ENCODE results near the gene LMBRD2.

LMBRD2 gene

DNA sequence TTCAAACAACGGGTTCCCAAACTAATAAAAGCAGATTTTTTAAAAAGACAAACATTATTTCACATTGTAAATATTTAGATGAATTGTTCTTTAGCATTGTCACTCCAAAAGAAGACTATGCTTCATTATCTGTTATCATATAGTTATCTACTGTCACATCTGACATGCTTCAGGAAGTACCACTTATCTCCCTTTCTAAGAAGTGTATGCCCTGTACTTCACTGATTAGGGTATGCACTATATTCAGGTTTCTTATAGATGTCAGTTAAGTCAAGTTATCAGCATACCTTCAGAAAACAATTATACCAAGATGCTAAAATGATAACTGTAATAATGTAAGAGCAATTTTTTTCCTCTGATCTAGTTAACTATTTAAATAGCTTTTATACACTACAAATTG is 40.4 kb downstream of the LMBRD2 start:
- no peaks in the 10 kb centered on the region for H3K27me3 ChIP-seq (ENCODE audit: insufficient read depth, low read depth, severe bottlenecking)
- no peak overlapping the region for H3K27ac ChIP-seq
- peaks cover 15% of the 10 kb centered on the region for H3K36me3 ChIP-seq
- TF ChIP-seq, protein P1, sequence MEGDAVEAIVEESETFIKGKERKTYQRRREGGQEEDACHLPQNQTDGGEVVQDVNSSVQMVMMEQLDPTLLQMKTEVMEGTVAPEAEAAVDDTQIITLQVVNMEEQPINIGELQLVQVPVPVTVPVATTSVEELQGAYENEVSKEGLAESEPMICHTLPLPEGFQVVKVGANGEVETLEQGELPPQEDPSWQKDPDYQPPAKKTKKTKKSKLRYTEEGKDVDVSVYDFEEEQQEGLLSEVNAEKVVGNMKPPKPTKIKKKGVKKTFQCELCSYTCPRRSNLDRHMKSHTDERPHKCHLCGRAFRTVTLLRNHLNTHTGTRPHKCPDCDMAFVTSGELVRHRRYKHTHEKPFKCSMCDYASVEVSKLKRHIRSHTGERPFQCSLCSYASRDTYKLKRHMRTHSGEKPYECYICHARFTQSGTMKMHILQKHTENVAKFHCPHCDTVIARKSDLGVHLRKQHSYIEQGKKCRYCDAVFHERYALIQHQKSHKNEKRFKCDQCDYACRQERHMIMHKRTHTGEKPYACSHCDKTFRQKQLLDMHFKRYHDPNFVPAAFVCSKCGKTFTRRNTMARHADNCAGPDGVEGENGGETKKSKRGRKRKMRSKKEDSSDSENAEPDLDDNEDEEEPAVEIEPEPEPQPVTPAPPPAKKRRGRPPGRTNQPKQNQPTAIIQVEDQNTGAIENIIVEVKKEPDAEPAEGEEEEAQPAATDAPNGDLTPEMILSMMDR (IDR thresholded peaks at IDR 0.05; ENCODE audit: low read depth, low read length), result no peak
- H3K4me3 ChIP-seq (ENCODE audit: low read depth, low read length), result no peak overlapping the region
- DNase-seq, result no peak
- H3K9me3 ChIP-seq (ENCODE audit: severe bottlenecking), result no peaks in the 10 kb centered on the region

DNA sequence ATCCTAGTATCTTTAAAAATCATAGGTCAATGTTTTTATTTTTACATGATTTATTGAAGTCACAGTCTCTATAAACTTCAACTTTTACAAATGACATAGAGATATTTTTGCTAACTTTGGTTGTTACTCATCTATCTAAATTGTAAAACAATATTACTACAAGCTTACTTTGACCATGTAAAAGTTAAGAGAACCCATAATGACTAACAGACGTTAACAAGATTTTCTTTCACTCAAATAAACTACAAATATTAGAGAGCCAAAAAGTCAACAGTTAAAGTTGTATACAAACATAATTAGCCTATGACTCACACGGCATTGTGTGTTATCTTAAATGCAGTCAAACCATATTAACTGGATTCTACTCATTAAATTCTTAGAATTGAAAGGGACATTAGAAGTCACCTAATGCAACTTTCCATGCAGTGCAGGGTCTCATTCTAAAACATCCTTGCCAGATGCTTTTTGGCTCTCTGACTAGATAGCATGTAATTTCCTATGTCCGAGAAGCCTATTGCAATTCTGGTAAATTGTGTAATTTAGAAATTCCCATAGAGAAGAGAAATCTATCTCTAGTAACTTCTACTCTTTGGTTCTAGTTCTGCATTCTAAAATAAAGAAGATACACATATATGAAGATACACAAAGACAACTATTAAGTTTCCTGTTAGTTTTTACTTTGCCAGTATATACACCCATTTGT is 42.8 kb downstream of the LMBRD2 start:
- H3K36me3 ChIP-seq, result peaks cover 13% of the 10 kb centered on the region
- DNase-seq, result no peak
- TF ChIP-seq, protein P1 (IDR thresholded peaks at IDR 0.05; ENCODE audit: low read depth, low read length), result no peak
- H3K9me3 ChIP-seq (ENCODE audit: severe bottlenecking), result no peaks in the 10 kb centered on the region
- H3K27ac ChIP-seq, result no peak overlapping the region
- H3K4me3 ChIP-seq (ENCODE audit: low read depth, low read length), result no peak overlapping the region
- H3K27me3 ChIP-seq (ENCODE audit: insufficient read depth, low read depth, severe bottlenecking), result no peaks in the 10 kb centered on the region

DNA sequence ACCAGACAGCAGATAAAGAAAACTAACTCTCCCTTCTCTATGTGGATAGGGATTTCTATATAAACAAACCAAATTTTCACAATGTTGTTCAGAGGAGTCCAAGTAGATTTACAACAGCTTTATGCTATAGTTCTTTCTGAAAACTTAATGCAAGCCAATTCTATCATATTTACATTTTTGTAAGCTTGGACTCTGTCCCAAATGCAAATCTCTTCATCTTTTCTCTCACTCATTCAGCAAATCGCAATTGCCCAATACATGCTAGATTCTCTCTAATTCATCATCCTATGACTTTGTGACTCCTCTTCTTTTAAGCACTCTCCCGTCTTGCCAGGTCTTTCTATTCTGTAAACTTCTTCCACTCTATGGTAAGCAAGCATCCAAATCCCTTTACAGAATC is 45.9 kb downstream of the LMBRD2 start:
- no peak overlapping the region for H3K27ac ChIP-seq
- no peaks in the 10 kb centered on the region for H3K9me3 ChIP-seq (ENCODE audit: severe bottlenecking)
- no peak for DNase-seq
- H3K4me3 ChIP-seq (ENCODE audit: low read depth, low read length), result no peak overlapping the region
- TF ChIP-seq, protein P1 (IDR thresholded peaks at IDR 0.05; ENCODE audit: low read depth, low read length), result no peak
- H3K27me3 ChIP-seq (ENCODE audit: insufficient read depth, low read depth, severe bottlenecking), result no peaks in the 10 kb centered on the region
- H3K36me3 ChIP-seq, result peaks cover 13% of the 10 kb centered on the region

DNA sequence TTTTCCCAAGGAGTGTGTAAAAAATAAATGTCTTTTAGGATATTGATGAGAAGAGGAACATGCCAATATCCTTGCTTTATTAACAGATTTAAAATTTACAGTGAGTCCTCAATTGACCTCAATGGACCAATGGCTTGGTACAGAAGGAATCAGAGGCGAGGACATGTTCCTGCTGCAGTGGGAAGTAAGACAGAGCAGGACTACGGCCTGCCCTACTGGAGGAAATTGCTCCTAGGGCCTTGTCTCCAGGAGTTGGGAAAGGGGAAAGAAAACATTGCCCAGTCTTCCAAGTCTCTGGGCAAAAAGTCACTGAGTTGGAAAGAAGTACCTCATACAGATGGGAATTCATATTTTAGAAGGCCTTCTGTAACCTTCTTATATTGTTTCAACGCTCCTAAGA is 51.9 kb downstream of the LMBRD2 start:
- no peaks in the 10 kb centered on the region for H3K36me3 ChIP-seq
- no peak for DNase-seq
- TF ChIP-seq, protein P1 (IDR thresholded peaks at IDR 0.05; ENCODE audit: low read depth, low read length), result no peak

DNA sequence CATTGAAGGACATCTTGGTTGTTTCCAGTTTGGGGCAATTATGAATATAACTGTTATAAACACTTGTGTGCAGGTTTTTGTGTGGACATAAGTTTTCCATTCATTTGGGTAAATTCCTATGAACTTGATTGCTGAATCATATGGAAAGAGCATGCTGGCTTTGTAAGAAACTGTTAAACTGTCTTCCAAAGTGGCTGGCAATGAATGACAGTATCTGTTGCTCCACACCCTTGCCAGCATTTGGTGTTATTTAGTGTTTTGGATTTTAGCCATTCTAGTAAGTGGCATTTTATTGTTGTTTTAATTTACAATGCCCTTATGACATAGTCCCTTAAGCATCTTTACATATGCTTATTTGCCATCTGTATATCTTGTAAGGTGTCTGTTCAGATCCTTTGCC is 55.2 kb downstream of the LMBRD2 start:
- TF ChIP-seq, protein P1 (IDR thresholded peaks at IDR 0.05; ENCODE audit: low read depth, low read length), result no peak
- Histone ChIP-seq H3K27me3 (ENCODE audit: insufficient read depth, low read depth, severe bottlenecking) (no peaks in the 10 kb centered on the region), H3K4me3 (ENCODE audit: low read depth, low read length) (no peak overlapping the region), H3K36me3 (no peaks in the 10 kb centered on the region), H3K27ac (no peak overlapping the region), H3K9me3 (ENCODE audit: severe bottlenecking) (no peaks in the 10 kb centered on the region)
- DNase-seq, result no peak

More for the DNA sequence above, 51.9 kb downstream of the LMBRD2 start:
- no peaks in the 10 kb centered on the region for H3K27me3 ChIP-seq (ENCODE audit: insufficient read depth, low read depth, severe bottlenecking)
- no peak overlapping the region for H3K27ac ChIP-seq
- no peaks in the 10 kb centered on the region for H3K9me3 ChIP-seq (ENCODE audit: severe bottlenecking)
- H3K4me3 ChIP-seq (ENCODE audit: low read depth, low read length), result no peak overlapping the region

DNA sequence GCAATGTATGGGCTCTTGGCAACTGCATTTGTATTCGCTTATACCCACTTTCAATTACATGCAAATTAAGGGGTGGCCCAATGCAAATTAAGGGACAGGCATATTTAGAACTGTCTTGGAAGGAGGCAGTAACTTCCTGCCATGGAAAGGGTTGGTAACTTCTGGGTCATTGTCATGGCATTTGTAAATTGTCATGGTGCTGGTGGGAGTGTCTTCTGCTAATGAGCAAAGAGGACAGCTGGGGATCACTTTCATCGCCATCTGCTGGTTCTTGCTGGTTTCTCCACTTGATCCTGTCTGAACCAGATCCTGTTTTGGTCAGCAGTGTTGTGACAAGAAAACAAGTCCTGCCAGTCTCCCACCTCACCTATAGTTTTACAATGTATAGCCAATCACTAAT is 61.7 kb downstream of the LMBRD2 start:
- DNase-seq, result peak; percentile 79
- H3K9me3 ChIP-seq (ENCODE audit: severe bottlenecking), result no peaks in the 10 kb centered on the region
- no peaks in the 10 kb centered on the region for H3K36me3 ChIP-seq
- H3K27me3 ChIP-seq (ENCODE audit: insufficient read depth, low read depth, severe bottlenecking), result no peaks in the 10 kb centered on the region
- H3K27ac ChIP-seq, result peak overlapping the region; percentile 46
- H3K4me3 ChIP-seq (ENCODE audit: low read depth, low read length), result no peak overlapping the region
- TF ChIP-seq, protein P1 (IDR thresholded peaks at IDR 0.05; ENCODE audit: low read depth, low read length), result peak; percentile 54; the same call in 1 of the 2 replicates

Measured in WERI-Rb-1 (cell line).